ENCODE measurements around the gene FXYD6. TPM values are rescaled to one million over a fixed set of nuclear protein-coding genes. Genes with fewer than 3 reads are reported as not detected.
A peak's percentile ranks its signal among the peaks of the same experiment; 100 is the strongest.

The FXYD6 gene
- total and polyA plus RNA-seq, 9 of the 15 experiments (the other 6 are each of a cell fraction or from before 2014, with no cell fraction given), result 0.07 to 0.35 TPM; not detected in 7

GRCh38 chr11:117898059-117898458 is 21.6 kb upstream of the FXYD6 start (continued):
- peak; percentile 62 for TF ChIP-seq USF2 (CRISPR knock-in tag; IDR thresholded peaks at IDR 0.05)
- TF ChIP-seq ZBTB33 (CRISPR knock-in tag; IDR thresholded peaks at IDR 0.05), result no peak
- TF ChIP-seq ZBTB11 (CRISPR knock-in tag; IDR thresholded peaks at IDR 0.05), result no peak
- no peak for TF ChIP-seq OTX1 (CRISPR knock-in tag; IDR thresholded peaks at IDR 0.05)
- no peak for TF ChIP-seq MAZ (CRISPR knock-in tag; conservative IDR thresholded peaks at IDR 0.05 in 1 of 2, IDR thresholded peaks at IDR 0.05 in 1 of 2)
- no peak for TF ChIP-seq EWSR1 (IDR thresholded peaks at IDR 0.05; ENCODE audit: borderline replicate concordance, low read depth, partially characterized antibody)
- TF ChIP-seq NFIX (CRISPR knock-in tag; IDR thresholded peaks at IDR 0.05; ENCODE audit: low read depth), result no peak
- no peak for TF ChIP-seq NFRKB (IDR thresholded peaks at IDR 0.05; ENCODE audit: low read depth)
- TF ChIP-seq RAD51 (IDR thresholded peaks at IDR 0.05; ENCODE audit: borderline replicate concordance, low read depth), result peak; percentile 78
- TF ChIP-seq ELF1 (tag; IDR thresholded peaks at IDR 0.05), result no peak
- no peak for TF ChIP-seq ZNF174 (CRISPR knock-in tag; IDR thresholded peaks at IDR 0.05)

All from K562 (cell line).